ENCODE data around the gene APBB1IP.

DNA sequence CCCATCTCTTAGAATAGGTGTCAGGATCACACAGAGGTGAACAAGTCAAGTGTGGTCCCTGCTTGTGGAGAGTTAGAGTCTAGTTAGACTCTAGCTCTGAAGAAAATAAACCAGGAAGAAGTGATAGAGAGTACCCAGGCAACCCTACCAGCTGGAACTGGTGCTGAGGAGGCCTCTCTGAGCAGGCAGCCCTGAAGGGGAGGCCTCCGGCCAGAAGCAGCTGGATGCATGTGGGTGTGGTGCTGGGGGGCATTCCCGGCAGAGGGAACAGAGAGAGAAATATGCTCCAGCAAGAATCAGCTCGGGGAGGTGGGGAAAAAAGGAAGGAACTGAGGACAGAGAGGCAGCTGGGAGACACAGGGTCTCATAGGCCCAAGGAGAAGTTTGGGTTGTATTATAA lies 68.6 kb downstream of the APBB1IP start:
- TF ChIP-seq, protein P1, sequence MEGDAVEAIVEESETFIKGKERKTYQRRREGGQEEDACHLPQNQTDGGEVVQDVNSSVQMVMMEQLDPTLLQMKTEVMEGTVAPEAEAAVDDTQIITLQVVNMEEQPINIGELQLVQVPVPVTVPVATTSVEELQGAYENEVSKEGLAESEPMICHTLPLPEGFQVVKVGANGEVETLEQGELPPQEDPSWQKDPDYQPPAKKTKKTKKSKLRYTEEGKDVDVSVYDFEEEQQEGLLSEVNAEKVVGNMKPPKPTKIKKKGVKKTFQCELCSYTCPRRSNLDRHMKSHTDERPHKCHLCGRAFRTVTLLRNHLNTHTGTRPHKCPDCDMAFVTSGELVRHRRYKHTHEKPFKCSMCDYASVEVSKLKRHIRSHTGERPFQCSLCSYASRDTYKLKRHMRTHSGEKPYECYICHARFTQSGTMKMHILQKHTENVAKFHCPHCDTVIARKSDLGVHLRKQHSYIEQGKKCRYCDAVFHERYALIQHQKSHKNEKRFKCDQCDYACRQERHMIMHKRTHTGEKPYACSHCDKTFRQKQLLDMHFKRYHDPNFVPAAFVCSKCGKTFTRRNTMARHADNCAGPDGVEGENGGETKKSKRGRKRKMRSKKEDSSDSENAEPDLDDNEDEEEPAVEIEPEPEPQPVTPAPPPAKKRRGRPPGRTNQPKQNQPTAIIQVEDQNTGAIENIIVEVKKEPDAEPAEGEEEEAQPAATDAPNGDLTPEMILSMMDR (IDR thresholded peaks at IDR 0.05; ENCODE audit: control extremely low read depth in 1 of 3, insufficient read depth in 1 of 3, low read depth in 1 of 3, low read length in 3 of 3), result no peak
- no peak for TF ChIP-seq ZNF274 (IDR thresholded peaks at IDR 0.05; ENCODE audit: borderline replicate concordance, extremely low read depth, low read length)
- TF ChIP-seq, protein P2, sequence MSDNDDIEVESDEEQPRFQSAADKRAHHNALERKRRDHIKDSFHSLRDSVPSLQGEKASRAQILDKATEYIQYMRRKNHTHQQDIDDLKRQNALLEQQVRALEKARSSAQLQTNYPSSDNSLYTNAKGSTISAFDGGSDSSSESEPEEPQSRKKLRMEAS (IDR thresholded peaks at IDR 0.05), result no peak
- TF ChIP-seq SRF (IDR thresholded peaks at IDR 0.05; ENCODE audit: low read depth, low read length), result no peak
- TF ChIP-seq JUN (IDR thresholded peaks at IDR 0.05; ENCODE audit: low read depth, low read length), result no peak
- no peak for TF ChIP-seq EP300 (IDR thresholded peaks at IDR 0.05; ENCODE audit: borderline replicate concordance in 1 of 2, low read depth in 2 of 2, low read length in 2 of 2)
- no peak for TF ChIP-seq EGR1 (IDR thresholded peaks at IDR 0.05; ENCODE audit: borderline replicate concordance, low read depth, low read length)

All from H1 (cell line).